Fibroblast of villous mesenchyme (primary cell): ENCODE measurements around the gene PSEN1. TPM values are rescaled to one million over a fixed set of nuclear protein-coding genes. Genes with fewer than 3 reads are reported as not detected.

ENCODE experiments used
- DNase-seq: peaks from one replicate; pipeline ENCODE4 v3.0.0-alpha.2; 2010; ENCODE audit warnings: low read depth
- H3K4me3 ChIP-seq: 2 replicates; pipeline ENCODE4 v1.5.1; 2011; ENCODE audit warnings: low read depth, mild to moderate bottlenecking, low read length
- CTCF ChIP-seq: IDR thresholded peaks from 2 replicates; pipeline ENCODE4 v1.5.1; 2012; ENCODE audit warnings: low read depth, mild to moderate bottlenecking, low read length; ENCODE audit not compliant: insufficient read depth
- total RNA-seq: library from RNA; depleted of rRNA; stranded (reverse); fragments of >200 nt; gene quantifications from 2 replicates; pipeline ENCODE4 v1.2.3, GENCODE V29; 2012

The PSEN1 gene
- total RNA-seq, 1 donor = 57.4 TPM

GRCh38 chr14:73261520-73262426, 125.5 kb downstream of the PSEN1 start:
- H3K4me3 ChIP-seq = no peak overlapping the region
- DNase-seq = no peak
- no peak for TF ChIP-seq CTCF

- H3K4me3 ChIP-seq = no peak overlapping the region
- no peak for TF ChIP-seq CTCF
These were observed 126.3 kb downstream of the PSEN1 start for GRCh38 chr14:73262427-73263183.

GRCh38 chr14:73263606-73264005, 127.3 kb downstream of the PSEN1 start:
- no peak overlapping the region for H3K4me3 ChIP-seq
- no peak for TF ChIP-seq CTCF
- DNase-seq = no peak

More at GRCh38 chr14:73262427-73263183, 126.3 kb downstream of the PSEN1 start:
- DNase-seq = no peak

- H3K4me3 ChIP-seq = no peak overlapping the region
- no peak for TF ChIP-seq CTCF
- no peak for DNase-seq
These were observed 128.0 kb downstream of the PSEN1 start for GRCh38 chr14:73264080-73264884.

GRCh38 chr14:73264885-73265720, 128.8 kb downstream of the PSEN1 start:
- H3K4me3 ChIP-seq = no peak overlapping the region
- no peak for DNase-seq
- TF ChIP-seq CTCF = no peak

- no peak overlapping the region for H3K4me3 ChIP-seq
- no peak for DNase-seq
- TF ChIP-seq CTCF = no peak
These were observed 129.4 kb downstream of the PSEN1 start for GRCh38 chr14:73265721-73266046.
